Astrocyte (in vitro differentiated cells and primary cell): Measurements from ENCODE around the gene PACSIN1. TPM values are rescaled to one million over a fixed set of nuclear protein-coding genes. Genes with fewer than 3 reads are reported as not detected.

Experiments used
- DNase-seq: peaks from one replicate; pipeline ENCODE4 v3.0.0-alpha.2; 2010; ENCODE audit warnings: low read depth
- FAIRE-seq: peaks from 2 replicates; lab custom pipeline; 2011; peaks lifted over from hg19 to GRCh38; lab: Jason Lieb, UNC
- H2AFZ ChIP-seq: 2 replicates; pipeline ENCODE4 v1.6.0; 2012; ENCODE audit warnings: low read depth, low read length, inconsistent platforms
- H3K27ac ChIP-seq: 2 replicates; pipeline ENCODE4 v1.5.1; 2011; ENCODE audit warnings: low read depth, low read length, inconsistent platforms
- H3K27me3 ChIP-seq: 2 replicates; pipeline ENCODE4 v1.6.0; 2011; ENCODE audit warnings: low read length, inconsistent platforms; ENCODE audit not compliant: insufficient read depth
- H3K36me3 ChIP-seq: 2 replicates; pipeline ENCODE4 v1.5.1; 2011; ENCODE audit warnings: low read length, inconsistent platforms; ENCODE audit not compliant: insufficient read depth
- H3K4me1 ChIP-seq: 2 replicates; pipeline ENCODE4 v1.5.1; 2011; ENCODE audit warnings: low read length, inconsistent platforms; ENCODE audit not compliant: insufficient read depth
- H3K4me2 ChIP-seq: 2 replicates; pipeline ENCODE4 v1.6.0; 2012; ENCODE audit warnings: low read length, inconsistent platforms
- H3K4me3 ChIP-seq: 2 replicates; pipeline ENCODE4 v1.5.1; 2011; ENCODE audit warnings: low read depth, mild to moderate bottlenecking, low read length, inconsistent platforms; ENCODE audit not compliant: insufficient read depth
- H3K79me2 ChIP-seq: 2 replicates; pipeline ENCODE4 v1.6.0; 2012; ENCODE audit warnings: mild to moderate bottlenecking, low read length, inconsistent platforms; ENCODE audit not compliant: insufficient read depth
- H3K9ac ChIP-seq: 2 replicates; pipeline ENCODE4 v1.6.0; 2012; ENCODE audit warnings: mild to moderate bottlenecking, low read length, inconsistent platforms
- H3K9me3 ChIP-seq: 2 replicates; pipeline ENCODE4 v1.5.1; 2012; ENCODE audit warnings: low read depth, mild to moderate bottlenecking, low read length, inconsistent platforms; ENCODE audit not compliant: insufficient read depth
- H4K20me1 ChIP-seq: 2 replicates; pipeline ENCODE4 v1.6.0; 2012; ENCODE audit warnings: low read length, inconsistent platforms; ENCODE audit not compliant: insufficient read depth
- H3K27ac Mint-ChIP-seq: one replicate; pipeline ENCODE4 v1.8.0; 2021; ENCODE audit warnings: mild to moderate bottlenecking, mixed read lengths; ENCODE audit not compliant: unreplicated experiment
- H3K27me3 Mint-ChIP-seq: one replicate; pipeline ENCODE4 v1.8.0; 2021; ENCODE audit warnings: low read depth, mixed read lengths; ENCODE audit not compliant: unreplicated experiment
- H3K36me3 Mint-ChIP-seq: one replicate; pipeline ENCODE4 v1.8.0; 2021; ENCODE audit warnings: low read depth, mixed read lengths; ENCODE audit not compliant: unreplicated experiment
- H3K4me1 Mint-ChIP-seq: one replicate; pipeline ENCODE4 v1.8.0; 2021; ENCODE audit warnings: low read depth, mixed read lengths; ENCODE audit not compliant: unreplicated experiment
- H3K4me3 Mint-ChIP-seq: one replicate; pipeline ENCODE4 v1.8.0; 2021; ENCODE audit warnings: mild to moderate bottlenecking, moderate library complexity, mixed read lengths; ENCODE audit not compliant: unreplicated experiment
- H3K9me3 Mint-ChIP-seq: one replicate; pipeline ENCODE4 v1.8.0; 2021; ENCODE audit warnings: mild to moderate bottlenecking, mixed read lengths; ENCODE audit not compliant: unreplicated experiment
- CTCF ChIP-seq: IDR thresholded peaks from 2 replicates; pipeline ENCODE4 v1.5.1; 2011; ENCODE audit warnings: low read depth, mild to moderate bottlenecking, inconsistent platforms, low read length, moderate library complexity; ENCODE audit not compliant: insufficient read depth
- EZH2 ChIP-seq: IDR thresholded peaks from 2 replicates; pipeline ENCODE4 v1.6.1; 2012; ENCODE audit warnings: mild to moderate bottlenecking, low read length, inconsistent platforms; ENCODE audit not compliant: insufficient read depth
- total RNA-seq: library from RNA; stranded (reverse); gene quantifications from 2 replicates; pipeline ENCODE4 v1.2.1, GENCODE V29; 2021

Gene PACSIN1
- total RNA-seq, 1 donor from 2014 or later, result 0.32 TPM

DNA sequence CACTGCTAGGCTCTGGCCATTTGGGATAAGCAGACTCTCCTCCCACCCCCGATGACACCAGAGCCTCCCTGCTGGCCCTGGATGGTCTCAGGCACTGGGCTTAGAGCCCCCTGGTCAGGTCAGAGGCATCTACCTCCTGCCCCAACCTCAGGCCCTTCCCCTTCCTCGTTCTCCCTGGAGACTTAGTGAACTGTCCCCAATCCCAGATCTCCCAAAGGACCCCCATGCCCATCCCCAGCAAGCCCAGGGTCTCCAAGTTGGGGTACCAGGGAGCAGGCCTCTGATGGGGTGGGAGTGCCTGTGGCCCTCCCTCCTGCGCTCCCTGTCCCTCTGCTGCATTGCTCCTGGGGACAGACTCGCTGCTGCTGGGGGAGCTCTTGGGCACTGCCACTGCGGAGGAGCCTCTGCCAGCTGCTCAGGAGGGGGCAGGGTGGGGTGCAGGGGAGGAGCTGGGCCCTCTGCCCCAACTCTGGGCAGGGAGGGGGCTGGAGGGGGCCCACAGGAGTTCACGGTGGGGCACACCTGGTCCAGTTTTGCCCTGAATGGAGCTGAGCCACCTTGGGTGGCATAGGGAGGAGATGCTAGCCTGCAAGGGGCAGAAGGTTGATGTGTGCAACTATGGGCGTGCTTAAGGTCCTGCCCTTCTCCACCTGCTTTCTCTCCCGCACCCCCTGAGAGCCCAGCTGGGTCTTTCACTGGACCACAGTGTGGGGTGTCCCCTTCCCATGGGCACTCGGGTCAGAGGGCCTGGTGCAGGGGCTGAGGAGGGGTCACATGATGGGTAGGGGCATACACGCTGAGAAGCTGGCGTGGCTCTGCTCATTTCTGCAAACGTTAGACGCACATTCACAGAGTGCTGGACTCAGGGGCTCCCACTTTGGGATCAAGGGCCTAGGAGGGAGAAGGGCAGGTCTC, 49.9 kb downstream of the PACSIN1 start:
- H3K4me1 ChIP-seq, result peaks cover 5% of the 10 kb centered on the region
- no peak overlapping the region for H3K9ac ChIP-seq
- Mint-ChIP-seq H3K9me3 (peaks cover 3% of the 10 kb centered on the region), H3K4me3 (no peak overlapping the region), H3K36me3 (no peaks in the 10 kb centered on the region), H3K27me3 (peaks cover 46% of the 10 kb centered on the region), H3K27ac (no peak overlapping the region), H3K4me1 (no peaks in the 10 kb centered on the region)
- no peak overlapping the region for H3K27ac ChIP-seq
- H3K27me3 ChIP-seq, result peaks cover 7% of the 10 kb centered on the region
- DNase-seq (no peak), FAIRE-seq (no peak)
- H3K9me3 ChIP-seq, result no peaks in the 10 kb centered on the region
- no peaks in the 10 kb centered on the region for H3K79me2 ChIP-seq
- H2AFZ ChIP-seq, result no peak overlapping the region
- no peak overlapping the region for H3K4me3 ChIP-seq
- no peak overlapping the region for H3K4me2 ChIP-seq
- TF ChIP-seq EZH2 (no peak), CTCF (no peak)
- no peaks in the 10 kb centered on the region for H3K36me3 ChIP-seq
- no peaks in the 10 kb centered on the region for H4K20me1 ChIP-seq

DNA sequence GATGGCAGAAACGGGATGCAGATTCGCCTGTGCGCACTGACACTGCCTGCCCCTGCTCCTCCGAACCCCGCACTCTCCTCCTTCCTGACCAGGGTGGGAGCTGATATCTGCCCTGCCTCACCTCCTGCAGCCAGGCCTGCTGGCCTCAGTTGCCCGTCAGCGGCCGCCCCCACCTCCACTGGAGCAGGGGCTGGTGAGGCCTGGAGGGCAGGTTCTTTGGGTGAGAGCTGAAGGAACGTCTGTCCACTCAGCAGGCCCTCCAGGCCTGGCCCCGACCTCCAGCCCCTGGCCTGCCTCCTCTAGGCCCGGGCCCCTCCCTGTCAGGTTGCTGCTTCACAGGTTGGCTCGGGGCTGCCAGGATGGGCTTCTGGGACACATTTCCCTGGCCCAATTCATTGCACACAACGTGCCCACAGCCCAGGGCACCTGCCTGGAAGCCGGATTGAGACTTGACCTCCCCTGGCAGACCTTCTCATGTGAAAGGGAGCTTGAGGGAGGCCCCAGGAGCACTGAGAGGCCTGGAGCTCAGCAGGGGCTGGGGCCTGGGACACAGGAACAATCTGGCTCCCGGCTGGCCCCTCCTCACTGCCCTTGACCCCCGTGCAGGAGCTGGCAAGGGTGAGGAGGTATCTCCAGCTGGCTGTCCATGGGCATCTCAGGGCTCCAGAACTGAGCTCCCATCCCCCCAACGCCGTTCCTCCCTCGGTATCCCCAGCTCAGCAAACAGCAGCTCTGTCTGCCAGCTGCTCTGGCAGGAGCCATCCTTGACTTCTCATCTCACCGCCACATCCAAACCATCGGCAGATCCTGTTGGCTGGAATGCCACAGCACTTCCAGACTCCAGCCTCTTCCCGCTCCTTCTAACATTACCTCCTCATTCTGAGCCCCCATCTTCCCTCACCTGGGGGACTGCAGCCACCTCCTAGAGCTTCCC, 50.8 kb downstream of the PACSIN1 start:
- Histone ChIP-seq H3K27me3 (peaks cover 7% of the 10 kb centered on the region), H3K79me2 (no peaks in the 10 kb centered on the region), H3K36me3 (no peaks in the 10 kb centered on the region), H3K9ac (no peak overlapping the region), H3K4me1 (peaks cover 5% of the 10 kb centered on the region), H2AFZ (no peak overlapping the region), H4K20me1 (no peaks in the 10 kb centered on the region), H3K9me3 (no peaks in the 10 kb centered on the region), H3K4me2 (no peak overlapping the region), H3K27ac (no peak overlapping the region), H3K4me3 (no peak overlapping the region)
- DNase-seq, result no peak
- no peak for FAIRE-seq
- H3K27ac Mint-ChIP-seq, result no peak overlapping the region
- no peak overlapping the region for H3K4me3 Mint-ChIP-seq
- H3K4me1 Mint-ChIP-seq, result no peaks in the 10 kb centered on the region
- TF ChIP-seq EZH2 (no peak), CTCF (no peak)
- H3K9me3 Mint-ChIP-seq, result peaks cover 3% of the 10 kb centered on the region
- H3K36me3 Mint-ChIP-seq, result no peaks in the 10 kb centered on the region
- peaks cover 51% of the 10 kb centered on the region for H3K27me3 Mint-ChIP-seq
